Stimulated activated CD8-positive, alpha-beta memory T cell treated with anti-CD3 and anti-CD28 coated beads, Interleukin-7, amount 100 ng/mL, for 4 hours (primary cell): Measurements from ENCODE around the gene PLAC9.
"Not testable (repeated sequence)": the region's sequence is repeated elsewhere in the genome, so short reads cannot be mapped to it uniquely, and the experiment has no call there.

Experiments used
- DNase-seq, 2 donors: peaks; one replicate each; pipeline ENCODE4 v3.0.0-alpha.2; 2020; ENCODE audit warnings: low read depth in 2 of 2

PLAC9 gene, protein sequence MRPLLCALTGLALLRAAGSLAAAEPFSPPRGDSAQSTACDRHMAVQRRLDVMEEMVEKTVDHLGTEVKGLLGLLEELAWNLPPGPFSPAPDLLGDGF

DNA sequence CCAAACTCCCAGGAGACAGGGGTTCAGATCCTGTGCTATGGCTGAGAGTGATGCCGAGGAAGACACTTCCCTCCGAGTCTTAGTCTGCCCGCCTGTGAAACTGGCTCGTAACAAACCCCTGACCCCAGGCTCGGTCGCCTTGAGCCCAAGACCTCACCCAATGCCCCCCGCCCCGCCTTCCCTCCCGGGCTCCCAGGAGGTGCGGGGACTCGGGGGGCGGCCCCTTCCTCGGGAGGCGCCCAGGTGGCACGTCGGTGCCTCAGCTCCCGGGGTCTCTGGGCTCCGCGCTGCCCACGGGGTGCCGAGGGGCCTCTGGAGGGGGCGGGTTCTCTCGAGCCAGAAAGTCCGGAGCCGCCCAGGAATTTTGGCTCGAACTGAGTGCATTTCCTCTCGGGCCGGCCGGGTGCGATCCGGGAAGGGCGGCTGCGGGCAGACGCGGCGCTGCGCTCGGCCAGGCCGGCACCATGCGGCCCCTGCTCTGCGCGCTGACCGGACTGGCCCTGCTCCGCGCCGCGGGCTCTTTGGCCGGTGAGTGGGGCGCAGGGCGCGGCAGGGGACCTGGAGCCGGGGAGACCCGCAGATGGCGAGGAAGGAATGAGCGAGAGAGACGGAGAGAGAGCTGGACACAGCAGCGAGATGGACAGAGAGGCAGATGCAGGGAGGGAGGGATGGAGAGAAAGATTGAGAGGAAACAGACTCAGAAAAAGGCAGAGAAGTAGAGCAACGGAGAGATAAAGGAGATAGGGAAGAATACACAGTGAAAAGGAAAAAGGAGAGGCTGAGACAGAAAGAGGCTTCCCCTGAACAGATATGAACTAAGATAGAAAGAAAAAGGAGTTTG, at the start of gene PLAC9:
Gene PLAC9, plus strand, starts transcription at position 432 of the 841 bp plus-strand sequence. Its CDS starts 33 bp downstream, at position 465.
- no peak for DNase-seq

GRCh38 chr10:80090121-80090520, 42.4 kb upstream of the PLAC9 start:
- DNase-seq = no peak

- DNase-seq = no peak
Observed at GRCh38 chr10:80094231-80094630, 38.3 kb upstream of the PLAC9 start.

- DNase-seq = not testable (repeated sequence)
Observed at GRCh38 chr10:80098272-80098671, 34.3 kb upstream of the PLAC9 start.

DNA sequence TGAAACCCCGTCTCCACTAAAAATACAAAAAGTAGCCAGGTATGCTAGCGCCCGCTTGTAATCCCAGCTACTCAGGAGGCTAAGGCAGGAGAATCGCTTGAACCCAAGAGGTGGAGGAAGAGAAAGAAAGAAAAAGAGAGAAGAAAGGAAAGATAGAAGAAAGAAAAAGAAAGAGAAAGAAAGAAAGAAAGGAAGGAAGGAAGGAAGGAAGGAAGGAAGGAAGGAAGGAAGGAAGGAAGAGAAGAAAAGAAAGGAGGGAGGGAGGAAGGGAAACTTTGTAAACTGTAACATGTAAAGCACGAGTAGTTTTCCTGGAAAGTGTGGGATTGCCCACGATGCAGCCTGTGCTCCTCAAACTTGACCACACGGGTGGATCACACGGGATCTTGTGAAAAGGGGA, 33.2 kb upstream of the PLAC9 start:
- not testable (repeated sequence) for DNase-seq

DNA sequence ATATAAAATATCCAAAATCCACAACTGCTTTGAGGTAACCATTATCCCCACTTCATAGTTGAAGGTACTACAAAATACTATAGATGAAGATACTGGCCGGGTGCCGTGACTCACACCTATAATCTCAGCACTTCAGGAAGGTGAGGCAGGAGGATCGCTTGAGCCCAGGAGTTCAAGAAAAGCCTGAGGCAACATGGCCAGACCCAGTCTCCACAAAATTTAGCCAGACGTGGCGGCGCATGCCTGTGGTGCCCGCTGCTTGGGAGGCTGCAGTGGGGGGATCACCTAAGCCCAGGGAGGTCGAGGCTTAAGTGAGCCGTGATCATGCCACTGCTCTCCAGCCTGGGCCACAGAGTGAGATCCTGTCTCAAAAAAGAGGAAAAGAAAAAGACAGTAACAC, 32.4 kb upstream of the PLAC9 start:
- DNase-seq = no peak

DNA sequence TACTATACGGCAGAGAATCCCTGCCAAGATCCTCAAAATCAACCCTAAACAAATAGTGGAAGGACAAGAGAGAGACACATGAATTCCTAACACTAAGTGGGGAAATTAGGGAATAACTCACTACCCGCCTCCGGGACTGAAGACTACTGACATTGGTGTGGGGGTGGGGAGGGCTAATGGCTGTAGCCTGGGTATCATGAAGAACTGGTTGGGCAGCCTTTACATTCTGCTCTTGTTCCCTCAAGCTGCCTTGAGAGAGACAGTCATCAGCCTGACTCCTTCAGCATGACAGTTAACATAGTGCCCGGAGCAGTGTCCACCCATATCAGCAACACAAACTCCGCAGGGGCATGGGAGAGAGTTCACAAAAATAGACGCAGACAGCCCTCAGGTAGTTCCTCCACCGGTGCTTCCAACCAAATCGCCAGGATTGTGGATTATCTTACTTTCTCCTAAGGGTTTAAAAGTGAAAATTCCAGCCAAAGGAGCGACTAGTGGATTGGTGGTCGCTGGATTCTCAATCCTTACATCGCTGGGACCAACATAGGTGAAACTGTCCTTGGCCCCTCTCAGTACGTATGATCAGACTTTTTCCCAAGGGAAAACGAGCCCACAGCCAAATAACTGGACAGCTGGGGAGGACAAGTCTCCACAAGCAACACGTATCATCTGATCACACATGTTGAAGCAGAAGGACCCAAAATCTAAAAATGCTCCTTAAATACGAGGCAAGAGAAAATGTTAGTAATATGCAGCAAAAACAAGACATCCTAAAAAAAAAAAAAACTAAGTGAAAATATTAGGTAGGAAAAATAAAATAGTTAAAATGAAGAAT, 31.5 kb upstream of the PLAC9 start:
- no peak for DNase-seq

DNA sequence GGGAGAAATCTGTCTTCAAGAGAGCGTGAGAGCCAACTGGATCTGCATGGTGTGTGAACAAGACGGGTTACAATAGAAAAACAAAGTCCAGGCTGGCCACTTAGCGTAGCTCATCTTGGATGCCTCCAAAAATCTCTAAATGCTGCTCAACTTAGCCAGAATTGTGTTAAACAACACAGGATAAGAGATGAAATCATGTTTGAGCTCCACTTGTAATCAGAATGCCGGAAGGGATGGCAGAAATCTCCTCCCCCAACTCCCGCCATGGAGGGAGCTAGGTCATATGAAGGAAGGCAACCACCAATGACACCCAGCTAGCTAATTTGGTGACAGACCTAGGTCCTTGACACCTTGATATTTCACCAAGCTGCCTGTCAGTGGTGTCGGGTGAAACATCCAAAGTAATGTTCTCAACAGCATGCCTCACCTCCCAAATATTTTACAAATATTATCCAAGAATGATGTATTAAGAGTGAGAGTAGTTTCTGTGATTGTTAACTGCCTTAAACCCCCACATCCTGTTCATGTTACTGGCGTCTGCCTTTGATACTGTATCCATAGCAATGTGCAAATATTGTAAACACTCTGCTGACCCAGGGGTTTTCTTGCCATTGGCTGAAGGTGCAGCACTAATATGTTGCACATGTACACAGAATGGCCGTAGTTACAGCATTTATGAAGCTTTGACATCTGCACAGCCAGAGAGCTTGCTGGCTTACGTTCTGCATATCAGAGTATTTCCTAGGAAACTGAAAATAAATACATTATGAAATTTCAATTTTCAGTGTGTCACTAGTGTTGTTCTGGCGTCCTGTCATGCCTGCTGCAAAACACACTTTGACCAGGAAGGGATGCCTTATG, 28.2 kb upstream of the PLAC9 start:
- no peak for DNase-seq

DNA sequence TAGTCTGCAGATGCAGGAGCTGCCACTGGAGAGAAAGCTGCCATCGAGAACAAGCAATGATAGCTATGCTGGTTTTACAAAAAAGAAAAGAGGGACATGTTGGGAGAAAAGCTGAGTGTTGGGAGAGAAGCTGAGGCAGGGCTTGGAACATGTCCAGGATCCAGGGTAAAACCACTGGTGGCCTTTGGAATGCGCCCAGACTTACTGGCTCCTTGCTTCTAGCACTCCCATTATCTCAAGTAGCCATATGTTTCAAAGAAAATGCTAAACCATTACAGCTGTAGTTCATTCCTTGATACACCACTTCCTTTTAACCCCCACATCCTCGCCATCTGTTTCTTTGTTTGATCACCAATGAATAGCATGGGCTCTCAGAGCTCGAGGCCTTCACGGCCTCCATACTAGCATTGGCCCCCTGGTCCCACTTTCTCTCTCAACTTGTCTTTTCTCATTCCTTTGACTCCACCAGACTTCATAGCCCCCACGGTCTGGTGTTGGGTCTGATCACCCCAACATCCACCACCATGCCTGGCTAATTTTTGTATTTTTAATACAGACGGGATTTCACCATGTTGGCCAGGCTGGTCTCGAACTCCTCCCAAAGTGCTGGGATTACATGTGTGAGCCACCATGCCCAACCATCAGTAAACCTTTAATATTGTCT, 23.8 kb upstream of the PLAC9 start:
- DNase-seq = no peak

- DNase-seq = no peak
Observed at GRCh38 chr10:80110986-80111385, 21.5 kb upstream of the PLAC9 start.

DNA sequence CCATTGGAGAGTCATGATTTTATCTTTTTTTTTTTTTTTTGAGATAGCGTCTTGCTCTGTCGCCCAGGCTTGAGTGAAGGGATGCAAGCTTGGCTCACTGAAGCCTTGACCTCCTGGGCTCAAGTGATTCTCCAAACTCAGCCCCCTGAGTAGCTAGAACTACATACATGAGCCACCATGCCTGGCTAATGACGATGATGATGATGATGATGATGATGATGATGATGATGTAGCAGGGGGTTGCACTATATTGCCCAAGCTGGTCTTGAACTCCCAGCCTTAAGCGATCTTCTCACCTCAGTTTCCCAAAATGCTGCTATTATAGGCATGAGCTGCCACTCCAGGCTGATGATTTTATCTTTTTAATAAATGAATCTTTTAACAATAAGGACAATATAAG, 13.9 kb upstream of the PLAC9 start:
- no peak for DNase-seq

GRCh38 chr10:80122110-80122710, 10.3 kb upstream of the PLAC9 start:
- no peak for DNase-seq

DNA sequence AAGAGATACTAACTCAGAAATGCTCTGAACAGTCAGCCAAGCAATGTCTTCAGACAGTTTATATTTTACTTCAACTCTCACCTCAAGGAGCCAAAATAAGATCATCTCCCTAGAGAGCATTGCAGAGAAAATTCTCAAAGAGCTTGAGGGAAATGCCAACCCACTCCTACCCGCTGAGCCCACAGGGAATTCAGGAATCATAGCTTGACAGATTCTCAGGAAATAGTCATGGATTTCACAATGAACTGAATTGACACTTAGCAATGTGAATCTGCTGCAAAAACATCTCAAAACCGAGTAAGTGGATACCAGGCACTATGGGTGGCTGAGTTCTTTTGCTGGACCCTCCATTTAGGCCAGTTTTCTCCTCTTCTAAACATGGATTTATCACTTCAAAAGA, 9.8 kb upstream of the PLAC9 start:
- DNase-seq = no peak

GRCh38 chr10:80126876-80127275, 5.7 kb upstream of the PLAC9 start:
- no peak for DNase-seq

- no peak for DNase-seq
Observed at GRCh38 chr10:80131499-80131901, 1.0 kb upstream of the PLAC9 start.

GRCh38 chr10:80133206-80133605, 676 bp downstream of the PLAC9 start:
- DNase-seq = no peak

GRCh38 chr10:80133687-80134086, 1.2 kb downstream of the PLAC9 start:
- DNase-seq = not testable (repeated sequence)

DNA sequence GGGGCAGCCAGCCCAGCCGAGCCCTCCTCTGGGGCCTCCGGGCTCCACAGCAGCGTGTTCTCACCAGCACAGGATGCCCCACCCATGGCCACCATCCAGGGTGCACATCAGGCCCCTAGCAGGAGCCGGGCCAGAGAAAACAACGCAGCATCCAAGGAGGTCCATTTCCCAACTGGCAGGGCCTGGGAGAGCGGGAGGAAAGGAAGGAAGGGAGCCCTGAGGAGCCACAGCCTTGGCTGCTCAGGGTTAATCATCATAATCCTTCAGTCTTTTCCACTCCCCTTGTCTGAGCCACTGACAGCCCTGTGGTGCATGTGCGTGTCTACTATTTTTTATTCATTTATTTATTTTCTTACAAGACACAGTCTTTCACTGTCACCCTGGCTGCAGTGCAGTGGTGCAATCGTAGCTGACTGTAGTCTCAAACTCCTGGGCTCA, 3.6 kb downstream of the PLAC9 start:
- no peak for DNase-seq

GRCh38 chr10:80137031-80137862, 4.7 kb downstream of the PLAC9 start:
- DNase-seq = no peak

DNA sequence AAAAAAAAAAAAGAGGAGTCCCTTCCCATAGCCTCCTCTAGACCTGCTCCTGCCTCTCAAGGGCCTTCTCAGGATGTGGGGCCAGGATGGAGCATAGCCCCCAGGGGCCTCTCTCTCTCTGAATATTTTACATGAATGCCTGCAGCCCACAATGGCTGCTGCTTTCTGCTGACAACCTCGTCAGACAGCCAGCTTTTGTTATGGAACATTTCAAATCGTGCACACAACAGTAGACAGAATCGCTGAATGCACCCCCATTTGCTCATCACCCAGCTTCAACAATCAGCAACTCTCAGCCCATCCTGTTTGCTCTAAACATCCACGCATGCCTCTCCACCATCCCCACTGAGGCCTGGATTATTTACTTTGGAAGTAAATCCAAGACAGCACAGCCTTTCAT, 5.4 kb downstream of the PLAC9 start:
- no peak for DNase-seq
